ENCODE measurements around the gene KCNAB1.
"Not testable (repeated sequence)": the region's sequence is repeated elsewhere in the genome, so short reads cannot be mapped to it uniquely, and the experiment has no call there.

Gene KCNAB1

DNA sequence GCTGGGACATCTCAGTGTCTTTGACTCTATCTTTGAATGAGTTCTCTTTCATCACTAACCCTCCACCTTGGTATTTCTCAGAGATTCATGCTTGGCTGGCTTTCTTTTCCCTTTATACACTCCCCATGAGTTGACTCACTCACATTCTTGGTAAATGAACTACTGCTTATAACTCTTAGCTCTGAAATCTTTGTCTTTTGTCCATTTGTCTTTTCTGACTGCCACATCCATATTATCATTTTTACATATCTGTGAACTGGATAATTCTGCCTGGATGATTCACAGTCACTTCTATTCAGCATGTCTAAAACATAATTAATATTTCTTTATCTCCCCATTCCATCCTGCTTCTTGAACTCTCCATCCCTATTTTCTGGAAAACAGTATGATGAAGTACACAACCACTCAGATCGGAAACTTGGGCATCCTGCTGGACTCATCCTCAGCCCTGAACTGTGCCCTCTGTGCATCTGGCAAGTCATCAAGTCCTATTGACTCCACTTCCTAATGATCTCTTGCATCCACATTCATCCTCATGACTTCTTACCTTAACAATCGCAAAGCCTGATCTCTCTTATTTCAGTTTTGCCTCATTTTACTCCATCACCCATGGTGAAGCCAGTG lies 66.9 kb downstream of the KCNAB1 start:
- H3K4me3 ChIP-seq (replicated peaks; ENCODE audit: low read depth, low read length), result no peak overlapping the region
- peak; percentile 40 for DNase-seq (ENCODE audit: low read depth)
- TF ChIP-seq, protein P1, sequence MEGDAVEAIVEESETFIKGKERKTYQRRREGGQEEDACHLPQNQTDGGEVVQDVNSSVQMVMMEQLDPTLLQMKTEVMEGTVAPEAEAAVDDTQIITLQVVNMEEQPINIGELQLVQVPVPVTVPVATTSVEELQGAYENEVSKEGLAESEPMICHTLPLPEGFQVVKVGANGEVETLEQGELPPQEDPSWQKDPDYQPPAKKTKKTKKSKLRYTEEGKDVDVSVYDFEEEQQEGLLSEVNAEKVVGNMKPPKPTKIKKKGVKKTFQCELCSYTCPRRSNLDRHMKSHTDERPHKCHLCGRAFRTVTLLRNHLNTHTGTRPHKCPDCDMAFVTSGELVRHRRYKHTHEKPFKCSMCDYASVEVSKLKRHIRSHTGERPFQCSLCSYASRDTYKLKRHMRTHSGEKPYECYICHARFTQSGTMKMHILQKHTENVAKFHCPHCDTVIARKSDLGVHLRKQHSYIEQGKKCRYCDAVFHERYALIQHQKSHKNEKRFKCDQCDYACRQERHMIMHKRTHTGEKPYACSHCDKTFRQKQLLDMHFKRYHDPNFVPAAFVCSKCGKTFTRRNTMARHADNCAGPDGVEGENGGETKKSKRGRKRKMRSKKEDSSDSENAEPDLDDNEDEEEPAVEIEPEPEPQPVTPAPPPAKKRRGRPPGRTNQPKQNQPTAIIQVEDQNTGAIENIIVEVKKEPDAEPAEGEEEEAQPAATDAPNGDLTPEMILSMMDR (IDR thresholded peaks at IDR 0.05; ENCODE audit: low read length, missing control alignments), result no peak

DNA sequence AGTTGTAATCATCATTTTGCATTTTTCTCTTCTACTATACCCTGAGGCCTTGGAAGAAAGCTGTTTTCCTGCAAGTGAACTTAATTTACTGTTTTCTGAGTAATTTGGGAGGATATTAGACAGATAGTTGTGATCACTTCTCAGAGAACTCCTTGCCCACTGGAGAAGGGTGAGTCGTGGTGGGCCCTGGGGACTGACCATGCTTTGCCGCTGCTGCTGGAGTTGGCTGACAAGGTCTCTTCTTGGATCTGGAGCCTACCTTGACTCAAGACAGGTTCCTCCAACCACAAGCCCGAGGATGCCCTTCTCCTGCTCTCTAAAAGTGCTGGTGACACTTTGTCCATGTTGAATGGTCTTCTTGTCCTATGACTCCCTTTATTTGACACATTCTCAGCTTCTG lies 68.4 kb downstream of the KCNAB1 start:
- DNase-seq (ENCODE audit: low read depth), result no peak
- no peak overlapping the region for H3K4me3 ChIP-seq (replicated peaks; ENCODE audit: low read depth, low read length)
- TF ChIP-seq, protein P1 (IDR thresholded peaks at IDR 0.05; ENCODE audit: low read length, missing control alignments), result no peak

DNA sequence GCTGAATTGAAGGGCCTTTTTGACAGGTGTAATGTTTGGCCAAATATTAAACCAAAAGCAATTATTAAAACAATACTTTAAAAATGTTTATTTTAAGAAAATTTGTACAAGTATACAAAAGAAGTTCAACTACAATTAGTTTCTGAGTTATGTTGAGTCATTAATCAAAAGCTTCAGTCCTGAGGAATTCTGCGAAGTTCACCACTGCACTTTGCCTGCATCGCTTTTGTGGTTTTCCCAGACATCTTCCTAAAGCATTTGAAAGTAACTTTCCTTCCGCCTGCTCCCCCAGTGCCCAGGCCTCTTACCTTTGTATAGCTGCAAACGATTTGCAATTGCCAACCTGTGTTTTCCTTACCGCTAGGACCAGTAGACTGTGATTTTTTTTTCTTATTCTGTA lies 69.5 kb downstream of the KCNAB1 start:
- TF ChIP-seq, protein P1 (IDR thresholded peaks at IDR 0.05; ENCODE audit: low read length, missing control alignments), result no peak
- no peak overlapping the region for H3K4me3 ChIP-seq (replicated peaks; ENCODE audit: low read depth, low read length)
- DNase-seq (ENCODE audit: low read depth), result no peak

DNA sequence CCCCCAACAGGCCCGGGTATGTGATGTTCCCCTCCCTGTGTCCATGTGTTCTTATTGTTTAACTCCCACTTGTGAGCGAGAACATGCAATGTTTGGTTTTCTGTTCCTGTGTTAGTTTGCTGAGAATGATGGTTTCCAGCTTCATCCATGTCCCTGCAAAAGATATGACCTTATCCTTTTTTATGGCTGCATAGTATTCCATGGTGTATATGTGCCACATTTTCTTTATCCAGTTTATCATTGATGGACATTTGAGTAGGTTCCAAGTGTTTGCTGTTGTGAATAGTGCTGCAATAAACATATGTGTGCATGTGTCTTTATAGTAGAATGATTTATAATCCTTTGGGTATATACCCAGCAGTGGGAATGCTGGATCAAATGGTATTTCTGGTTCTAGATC lies 74.6 kb downstream of the KCNAB1 start:
- not testable (repeated sequence) for H3K4me3 ChIP-seq (replicated peaks; ENCODE audit: low read depth, low read length); DNase-seq (ENCODE audit: low read depth)

DNA sequence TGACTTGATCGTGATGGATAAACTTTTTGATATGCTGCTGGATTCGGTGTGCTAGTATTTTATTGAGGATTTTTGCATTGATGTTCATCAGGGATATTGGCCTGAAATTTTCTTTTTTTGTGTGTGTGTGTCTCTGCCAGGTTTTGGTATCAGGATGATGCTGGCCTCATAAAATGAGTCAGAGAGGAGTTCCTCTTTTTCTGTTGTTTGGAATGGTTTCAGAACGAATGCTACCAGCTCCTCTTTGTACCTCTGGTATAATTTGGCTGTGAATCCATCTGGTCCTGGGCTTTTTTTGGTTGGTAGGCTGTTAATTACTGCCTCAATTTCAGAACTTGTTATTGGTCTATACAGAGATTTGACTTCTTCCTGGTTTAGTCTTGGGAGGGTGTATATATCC lies 76.8 kb downstream of the KCNAB1 start:
- H3K4me3 ChIP-seq (replicated peaks; ENCODE audit: low read depth, low read length), result not testable (repeated sequence)

DNA sequence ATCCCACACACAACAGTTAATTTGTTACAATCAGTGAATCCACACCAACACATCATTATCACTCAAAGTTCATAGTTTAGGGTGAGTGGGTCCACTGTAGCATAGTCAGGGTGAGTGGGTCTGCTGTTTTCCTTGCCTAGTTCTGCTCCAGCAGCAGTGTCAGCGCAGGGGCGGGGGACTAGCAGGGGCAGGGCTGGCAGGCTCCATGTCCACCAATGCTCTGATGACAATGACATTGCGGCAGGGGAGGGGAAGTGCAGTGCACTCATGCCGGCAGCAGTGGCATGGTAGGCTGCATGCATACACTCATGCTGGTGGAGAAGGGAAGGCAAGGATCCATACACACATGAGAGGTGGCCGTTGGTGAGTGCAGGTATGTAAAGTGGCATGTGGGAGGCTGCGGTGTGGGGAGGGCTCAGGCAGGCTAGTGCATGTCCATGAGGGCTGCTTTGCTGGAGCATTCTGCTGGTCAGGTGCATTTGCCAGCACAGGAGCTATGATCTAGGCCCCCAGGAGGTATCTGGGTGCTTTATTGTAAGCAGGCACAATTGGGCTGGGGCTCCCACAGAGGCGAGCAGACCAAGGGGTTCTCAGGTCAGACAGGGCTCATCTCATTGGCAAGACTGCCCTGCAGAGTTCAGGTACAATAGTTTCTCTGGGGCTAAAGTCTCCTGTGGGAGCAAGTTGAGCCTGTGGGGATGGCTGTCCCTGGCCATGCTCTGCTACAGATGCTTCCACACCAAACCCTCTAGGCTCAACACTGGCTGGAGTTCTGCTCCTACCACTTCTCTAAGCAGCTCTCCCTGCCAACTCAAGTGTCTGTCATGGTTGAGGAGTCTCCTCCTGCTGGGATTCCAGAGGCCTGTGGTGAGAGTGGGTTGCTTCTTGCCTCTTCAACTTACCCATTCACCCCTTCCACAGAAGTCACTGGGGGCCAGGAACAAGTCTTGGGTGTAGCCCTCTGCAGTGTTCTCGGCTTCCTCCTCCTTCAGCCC lies 81.3 kb downstream of the KCNAB1 start:
- no peak overlapping the region for H3K4me3 ChIP-seq (replicated peaks; ENCODE audit: low read depth, low read length)
- TF ChIP-seq, protein P1 (IDR thresholded peaks at IDR 0.05; ENCODE audit: low read length, missing control alignments), result no peak
- DNase-seq (ENCODE audit: low read depth), result no peak

More for the DNA sequence above, 76.8 kb downstream of the KCNAB1 start:
- DNase-seq (ENCODE audit: low read depth), result not testable (repeated sequence)

DNA sequence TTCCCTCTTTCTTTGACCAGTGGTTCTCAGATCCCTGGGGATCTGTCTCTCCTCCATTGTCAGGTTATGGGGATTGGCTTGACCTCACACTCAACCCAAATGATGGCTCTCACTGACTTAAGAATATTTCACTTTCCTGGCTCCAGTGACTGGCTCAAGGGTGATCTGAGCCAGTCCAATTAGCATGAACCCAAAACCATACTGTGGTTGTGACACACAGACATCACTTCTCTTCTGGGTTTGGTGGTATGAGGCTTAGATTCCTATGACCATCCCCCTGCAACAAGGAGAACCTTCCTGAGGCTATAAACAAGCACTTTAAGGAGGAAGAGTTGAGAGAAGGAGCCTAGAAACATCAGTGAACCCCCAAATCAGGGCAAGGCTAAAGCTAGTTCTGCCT lies 85.8 kb downstream of the KCNAB1 start:
- no peak overlapping the region for H3K4me3 ChIP-seq (replicated peaks; ENCODE audit: low read depth, low read length)
- no peak for DNase-seq (ENCODE audit: low read depth)
- TF ChIP-seq, protein P1 (IDR thresholded peaks at IDR 0.05; ENCODE audit: low read length, missing control alignments), result no peak
